ENCODE measurements around the gene GAS7. TPM values are rescaled to one million over a fixed set of nuclear protein-coding genes. Genes with fewer than 3 reads are reported as not detected.

Gene GAS7
- polyA plus RNA-seq, 1 donor (not counting 4 experiments of a cell fraction or from before 2014, with no cell fraction given): 0.10 TPM

DNA sequence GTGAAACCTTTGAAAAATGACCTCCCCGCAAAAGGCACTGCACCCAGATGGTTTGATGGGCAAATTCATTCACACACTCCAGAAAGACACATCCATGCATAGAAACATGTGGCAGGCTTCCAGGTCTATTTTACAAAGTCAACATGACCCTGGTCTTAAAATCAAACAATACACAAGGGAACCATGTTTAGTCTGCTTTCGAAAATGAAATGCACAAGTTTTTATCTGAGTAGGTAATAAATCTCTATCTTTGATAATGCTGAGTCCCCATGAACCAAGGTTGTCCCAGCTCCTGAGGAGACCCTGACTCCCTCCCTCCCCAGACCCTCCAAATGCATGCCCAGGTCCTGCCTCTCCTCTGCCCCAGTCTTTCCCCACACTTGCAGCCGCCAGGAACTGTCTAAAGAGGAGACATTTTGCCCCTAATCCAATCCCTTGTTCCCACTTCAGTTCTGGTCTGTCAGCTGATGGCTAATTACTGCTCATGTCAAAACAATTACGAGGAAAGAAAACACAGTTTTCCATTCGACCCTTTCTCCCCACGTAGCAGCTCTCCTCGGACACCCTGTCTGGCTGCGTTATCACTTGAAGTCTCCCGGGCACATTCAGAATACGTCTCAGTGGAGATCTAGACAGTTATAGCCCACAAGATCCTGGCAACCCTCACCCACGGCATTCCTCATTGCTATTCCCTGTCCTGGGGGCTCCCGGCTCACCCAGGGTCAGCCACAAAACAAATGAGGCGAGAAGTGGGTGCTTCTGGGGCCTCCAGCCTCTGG, 224.5 kb downstream of the GAS7 start:
- Histone ChIP-seq H3K9ac (ENCODE audit: control insufficient read depth, extremely low read depth, insufficient read depth, low read length) (no peak overlapping the region), H3K9me3 (ENCODE audit: control insufficient read depth, low read depth, low read length) (no peaks in the 10 kb centered on the region), H3K4me1 (ENCODE audit: control insufficient read depth, extremely low read depth, insufficient read depth, low read length) (no peaks in the 10 kb centered on the region), H3K9me1 (ENCODE audit: control insufficient read depth, extremely low read depth, insufficient read depth, low read length) (no peaks in the 10 kb centered on the region), H2AFZ (ENCODE audit: control insufficient read depth, low read length) (no peak overlapping the region), H3K27ac (ENCODE audit: control insufficient read depth, insufficient read depth, low read length) (no peak overlapping the region), H3K4me2 (ENCODE audit: control insufficient read depth, extremely low read depth, insufficient read depth, low read depth, low read length) (no peak overlapping the region), H4K20me1 (ENCODE audit: control insufficient read depth, extremely low read depth, insufficient read depth, low read length) (no peaks in the 10 kb centered on the region), H3K36me3 (ENCODE audit: control insufficient read depth in 2 of 2, extremely low read depth in 1 of 2, insufficient read depth in 2 of 2, low read length in 2 of 2) (no peaks in the 10 kb centered on the region), H3K79me2 (ENCODE audit: control insufficient read depth, insufficient read depth, low read length) (no peaks in the 10 kb centered on the region), H3K4me3 (ENCODE audit: control insufficient read depth in 2 of 3, extremely low read depth in 1 of 3, insufficient read depth in 2 of 3, low read depth in 1 of 3, low read length in 3 of 3) (no peak overlapping the region), H3K27me3 (ENCODE audit: control insufficient read depth, extremely low read depth, insufficient read depth, low read length) (no peaks in the 10 kb centered on the region)
- no peak for FAIRE-seq
- no peak for DNase-seq (ENCODE audit: low read depth, low spot score)
- no peak for TF ChIP-seq CTCF (optimal IDR thresholded peaks at IDR 0.05 in 1 of 3, IDR thresholded peaks at IDR 0.05 in 1 of 3, conservative IDR thresholded peaks at IDR 0.05 in 1 of 3; ENCODE audit: extremely low read depth in 1 of 3, insufficient read depth in 2 of 3, low read length in 3 of 3)
- no peak for TF ChIP-seq EZH2 (IDR thresholded peaks at IDR 0.05; ENCODE audit: low read length)
- dilution Hi-C loops (cut with MboI; ENCODE audit: extremely low pct_ligation_motif_present, low sequenced_read_pairs): no loop called here

GRCh38 chr17:9971991-9972390, 226.4 kb downstream of the GAS7 start:
- no peaks in the 10 kb centered on the region for H3K79me2 ChIP-seq (ENCODE audit: control insufficient read depth, insufficient read depth, low read length)
- no peaks in the 10 kb centered on the region for H3K4me1 ChIP-seq (ENCODE audit: control insufficient read depth, extremely low read depth, insufficient read depth, low read length)
- H3K27me3 ChIP-seq (ENCODE audit: control insufficient read depth, extremely low read depth, insufficient read depth, low read length): no peaks in the 10 kb centered on the region
- FAIRE-seq: no peak
- dilution Hi-C loops (cut with MboI; ENCODE audit: extremely low pct_ligation_motif_present, low sequenced_read_pairs): no loop called here
- no peak overlapping the region for H3K27ac ChIP-seq (ENCODE audit: control insufficient read depth, insufficient read depth, low read length)
- H2AFZ ChIP-seq (ENCODE audit: control insufficient read depth, low read length): no peak overlapping the region
- no peaks in the 10 kb centered on the region for H3K36me3 ChIP-seq (ENCODE audit: control insufficient read depth in 2 of 2, extremely low read depth in 1 of 2, insufficient read depth in 2 of 2, low read length in 2 of 2)
- no peak overlapping the region for H3K4me2 ChIP-seq (ENCODE audit: control insufficient read depth, extremely low read depth, insufficient read depth, low read depth, low read length)
- no peaks in the 10 kb centered on the region for H3K9me3 ChIP-seq (ENCODE audit: control insufficient read depth, low read depth, low read length)
- no peak overlapping the region for H3K4me3 ChIP-seq (ENCODE audit: control insufficient read depth in 2 of 3, extremely low read depth in 1 of 3, insufficient read depth in 2 of 3, low read depth in 1 of 3, low read length in 3 of 3)
- no peaks in the 10 kb centered on the region for H4K20me1 ChIP-seq (ENCODE audit: control insufficient read depth, extremely low read depth, insufficient read depth, low read length)
- no peaks in the 10 kb centered on the region for H3K9me1 ChIP-seq (ENCODE audit: control insufficient read depth, extremely low read depth, insufficient read depth, low read length)
- no peak for DNase-seq (ENCODE audit: low read depth, low spot score)
- TF ChIP-seq EZH2 (IDR thresholded peaks at IDR 0.05; ENCODE audit: low read length) (no peak), CTCF (optimal IDR thresholded peaks at IDR 0.05 in 1 of 3, IDR thresholded peaks at IDR 0.05 in 1 of 3, conservative IDR thresholded peaks at IDR 0.05 in 1 of 3; ENCODE audit: extremely low read depth in 1 of 3, insufficient read depth in 2 of 3, low read length in 3 of 3) (no peak)
- H3K9ac ChIP-seq (ENCODE audit: control insufficient read depth, extremely low read depth, insufficient read depth, low read length): no peak overlapping the region

All from keratinocyte (primary cell).